ENCODE results near the gene KLHL33. TPM values are rescaled to one million over a fixed set of nuclear protein-coding genes. Genes with fewer than 3 reads are reported as not detected.

KLHL33 gene
- total RNA-seq, 4 donors from 2014 or later = 0.12 to 2.0 (median 0.39) TPM

DNA sequence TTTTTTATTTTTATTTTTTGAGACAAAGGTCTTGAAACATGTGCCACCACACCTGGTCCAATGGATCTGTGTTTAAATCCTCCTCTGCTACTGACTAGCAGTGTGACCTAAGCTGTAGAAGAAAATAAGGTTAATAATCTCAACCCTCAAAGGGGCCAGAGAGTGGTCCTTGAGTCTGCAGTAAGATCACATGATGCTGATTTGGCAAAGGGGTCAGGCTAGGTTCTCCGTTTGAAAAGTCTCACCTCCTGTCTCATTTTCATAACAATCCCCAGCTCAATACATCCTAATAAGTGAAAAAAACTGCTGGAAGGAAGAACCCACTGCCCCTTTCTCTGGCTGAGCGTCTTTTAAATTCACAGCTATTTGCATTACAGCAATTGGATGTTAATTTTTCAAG lies 14.7 kb downstream of the KLHL33 start:
- no peak for DNase-seq (ENCODE audit: low spot score)
- TF ChIP-seq, protein P1, sequence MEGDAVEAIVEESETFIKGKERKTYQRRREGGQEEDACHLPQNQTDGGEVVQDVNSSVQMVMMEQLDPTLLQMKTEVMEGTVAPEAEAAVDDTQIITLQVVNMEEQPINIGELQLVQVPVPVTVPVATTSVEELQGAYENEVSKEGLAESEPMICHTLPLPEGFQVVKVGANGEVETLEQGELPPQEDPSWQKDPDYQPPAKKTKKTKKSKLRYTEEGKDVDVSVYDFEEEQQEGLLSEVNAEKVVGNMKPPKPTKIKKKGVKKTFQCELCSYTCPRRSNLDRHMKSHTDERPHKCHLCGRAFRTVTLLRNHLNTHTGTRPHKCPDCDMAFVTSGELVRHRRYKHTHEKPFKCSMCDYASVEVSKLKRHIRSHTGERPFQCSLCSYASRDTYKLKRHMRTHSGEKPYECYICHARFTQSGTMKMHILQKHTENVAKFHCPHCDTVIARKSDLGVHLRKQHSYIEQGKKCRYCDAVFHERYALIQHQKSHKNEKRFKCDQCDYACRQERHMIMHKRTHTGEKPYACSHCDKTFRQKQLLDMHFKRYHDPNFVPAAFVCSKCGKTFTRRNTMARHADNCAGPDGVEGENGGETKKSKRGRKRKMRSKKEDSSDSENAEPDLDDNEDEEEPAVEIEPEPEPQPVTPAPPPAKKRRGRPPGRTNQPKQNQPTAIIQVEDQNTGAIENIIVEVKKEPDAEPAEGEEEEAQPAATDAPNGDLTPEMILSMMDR (IDR thresholded peaks at IDR 0.05) = no peak
- ATAC-seq (ENCODE audit: low FRiP score) = no peak

DNA sequence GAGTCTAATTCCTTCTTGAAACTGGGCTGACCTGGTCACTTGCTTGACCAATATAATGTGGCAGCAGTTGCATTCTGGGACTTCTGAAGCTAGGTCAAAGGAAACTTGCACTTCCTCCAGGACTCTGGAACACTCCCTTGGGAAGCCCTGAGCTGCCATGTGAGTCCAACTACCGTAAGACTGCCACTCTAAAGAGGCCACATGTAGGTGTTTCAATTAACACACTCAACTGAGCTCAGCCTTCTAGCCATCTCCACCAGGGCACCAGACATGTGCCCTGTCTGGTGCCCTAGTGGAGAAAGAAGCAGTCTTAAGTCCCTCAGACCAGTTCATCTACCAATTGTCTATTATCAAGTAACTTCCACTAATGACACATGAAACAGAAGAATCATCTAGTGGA lies 16.5 kb downstream of the KLHL33 start:
- TF ChIP-seq, protein P1 (IDR thresholded peaks at IDR 0.05) = no peak
- ATAC-seq (ENCODE audit: low FRiP score) = no peak
- DNase-seq (ENCODE audit: low spot score) = no peak

DNA sequence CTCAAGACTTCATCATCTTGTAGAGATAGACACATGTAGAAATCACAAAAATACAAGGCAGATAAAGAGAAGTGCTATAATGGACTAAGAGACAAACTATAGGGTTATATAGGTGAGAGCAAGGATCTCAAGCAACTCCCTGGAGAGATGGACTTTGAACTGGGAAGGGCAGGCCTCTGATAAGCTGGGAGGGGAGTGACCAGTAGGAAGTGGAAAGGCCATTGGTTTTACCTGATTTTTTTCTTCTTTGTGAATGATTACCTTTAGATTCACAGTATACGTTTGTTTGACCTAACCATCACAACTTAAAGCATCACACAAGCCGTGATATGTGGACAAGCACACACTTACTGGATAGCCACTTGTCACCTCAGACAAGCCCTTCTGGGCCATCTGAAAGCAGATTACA lies 17.5 kb downstream of the KLHL33 start:
- TF ChIP-seq, protein P1 (IDR thresholded peaks at IDR 0.05) = no peak
- DNase-seq (ENCODE audit: low spot score) (no peak), ATAC-seq (ENCODE audit: low FRiP score) (no peak)

DNA sequence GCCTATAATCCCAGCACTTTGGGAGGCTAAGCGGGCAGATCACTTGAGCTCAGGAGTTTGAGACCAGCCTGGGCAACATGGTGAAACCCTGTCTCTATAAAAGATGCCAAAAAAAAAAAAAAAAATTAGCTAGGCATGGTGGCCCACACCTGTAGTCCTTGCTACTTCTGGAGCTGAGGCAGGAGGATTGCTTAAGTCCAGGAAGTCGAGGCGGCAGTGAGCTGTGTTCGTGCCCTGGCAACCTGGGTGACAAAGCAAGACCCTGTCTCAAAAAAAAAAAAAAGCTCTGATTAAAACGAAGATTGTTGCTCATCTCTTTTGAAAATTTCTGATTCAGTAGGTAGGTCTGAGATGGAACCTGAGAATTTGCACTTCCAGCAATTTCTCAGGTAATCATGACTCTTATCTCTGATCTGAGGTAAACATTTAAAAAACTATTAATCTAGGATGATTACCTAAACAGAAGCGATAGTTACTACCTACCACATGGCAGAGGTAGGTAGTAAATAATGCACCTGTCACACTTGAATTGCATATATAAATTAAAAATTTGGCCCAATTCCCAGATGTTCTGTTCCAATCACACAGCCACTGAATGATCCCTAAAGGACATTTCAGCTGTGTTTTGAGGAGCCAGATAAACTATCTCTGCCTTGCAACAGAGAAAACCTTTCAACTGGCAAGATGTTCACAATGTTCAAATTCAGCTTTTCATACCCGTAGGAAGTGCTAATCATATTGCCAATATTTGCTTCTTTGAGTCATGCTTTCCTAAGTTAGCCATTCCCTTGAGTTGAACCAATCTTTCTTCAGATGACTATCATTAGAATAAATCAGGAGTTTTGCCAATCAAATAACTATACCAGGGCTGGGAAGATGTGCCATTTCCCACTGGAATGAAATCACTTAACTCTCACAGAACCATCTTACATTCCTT lies 18.4 kb downstream of the KLHL33 start:
- TF ChIP-seq, protein P1 (IDR thresholded peaks at IDR 0.05) = no peak
- ATAC-seq (ENCODE audit: low FRiP score) = no peak
- DNase-seq (ENCODE audit: low spot score) = no peak

DNA sequence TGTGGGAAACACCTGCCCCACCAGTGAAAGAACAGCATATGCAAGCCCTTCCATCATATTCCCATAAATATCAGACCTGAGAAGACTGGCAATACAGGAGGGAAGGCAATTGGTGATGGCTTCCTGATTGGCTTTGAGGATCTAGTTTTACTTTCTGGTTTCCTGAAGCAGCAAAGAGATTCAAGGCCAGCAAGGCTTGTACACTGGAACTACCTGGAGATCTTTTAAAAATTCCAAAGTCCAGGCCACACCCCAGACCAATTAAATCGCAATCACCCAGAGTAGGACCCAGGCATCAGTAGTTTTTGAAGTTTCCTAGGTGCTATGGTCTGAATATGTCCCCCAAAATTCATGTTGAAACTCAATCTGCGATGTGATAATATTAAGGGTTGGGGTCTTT lies 19.7 kb downstream of the KLHL33 start:
- DNase-seq (ENCODE audit: low spot score) (no peak), ATAC-seq (ENCODE audit: low FRiP score) (no peak)
- TF ChIP-seq, protein P1 (IDR thresholded peaks at IDR 0.05) = no peak

DNA sequence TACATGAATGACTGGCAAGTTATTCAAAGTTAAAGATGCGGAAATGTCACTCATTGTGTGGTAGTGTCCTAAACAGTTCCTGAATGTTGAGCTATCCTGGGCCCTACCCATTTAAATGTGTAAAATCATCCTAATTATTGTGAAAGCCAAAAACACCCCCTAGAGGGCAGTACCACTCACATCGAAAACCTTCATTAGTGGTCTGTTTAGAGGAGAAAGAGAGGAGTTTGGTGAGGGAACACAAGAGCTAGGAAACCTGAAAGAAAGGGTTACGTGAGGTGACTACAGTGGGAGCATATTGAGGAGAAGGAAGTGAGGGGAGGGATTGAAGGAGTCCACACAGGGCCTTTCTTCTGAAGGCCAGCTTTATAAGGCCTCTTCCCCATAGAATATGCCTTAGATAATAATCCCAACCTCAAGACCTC lies 20.2 kb downstream of the KLHL33 start:
- ATAC-seq (ENCODE audit: low FRiP score) (no peak), DNase-seq (ENCODE audit: low spot score) (no peak)
- TF ChIP-seq, protein P1 (IDR thresholded peaks at IDR 0.05) = no peak

DNA sequence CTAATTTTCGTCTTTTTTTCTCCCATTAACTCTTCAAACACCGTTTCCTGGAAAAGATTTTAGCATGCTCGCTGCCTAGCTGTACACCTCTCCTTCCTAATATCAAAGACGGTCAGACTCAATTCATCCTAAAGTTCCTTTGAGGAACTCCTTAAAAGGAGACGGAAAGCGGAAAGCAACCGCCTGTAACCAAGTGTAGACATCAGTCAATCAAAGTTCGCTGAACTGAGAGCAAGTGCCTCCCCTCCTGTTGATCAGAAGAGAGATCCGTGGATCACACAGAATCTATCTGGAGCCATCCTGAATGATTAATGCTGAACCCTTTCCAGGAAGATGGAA lies 22.3 kb downstream of the KLHL33 start:
- TF ChIP-seq, protein P1 (IDR thresholded peaks at IDR 0.05) = no peak
- ATAC-seq (ENCODE audit: low FRiP score) = peak; percentile 3
- no peak for DNase-seq (ENCODE audit: low spot score)

Data from omental fat pad (tissue), 4 donors.